Measurements from ENCODE around the gene POLN.

Gene POLN

DNA sequence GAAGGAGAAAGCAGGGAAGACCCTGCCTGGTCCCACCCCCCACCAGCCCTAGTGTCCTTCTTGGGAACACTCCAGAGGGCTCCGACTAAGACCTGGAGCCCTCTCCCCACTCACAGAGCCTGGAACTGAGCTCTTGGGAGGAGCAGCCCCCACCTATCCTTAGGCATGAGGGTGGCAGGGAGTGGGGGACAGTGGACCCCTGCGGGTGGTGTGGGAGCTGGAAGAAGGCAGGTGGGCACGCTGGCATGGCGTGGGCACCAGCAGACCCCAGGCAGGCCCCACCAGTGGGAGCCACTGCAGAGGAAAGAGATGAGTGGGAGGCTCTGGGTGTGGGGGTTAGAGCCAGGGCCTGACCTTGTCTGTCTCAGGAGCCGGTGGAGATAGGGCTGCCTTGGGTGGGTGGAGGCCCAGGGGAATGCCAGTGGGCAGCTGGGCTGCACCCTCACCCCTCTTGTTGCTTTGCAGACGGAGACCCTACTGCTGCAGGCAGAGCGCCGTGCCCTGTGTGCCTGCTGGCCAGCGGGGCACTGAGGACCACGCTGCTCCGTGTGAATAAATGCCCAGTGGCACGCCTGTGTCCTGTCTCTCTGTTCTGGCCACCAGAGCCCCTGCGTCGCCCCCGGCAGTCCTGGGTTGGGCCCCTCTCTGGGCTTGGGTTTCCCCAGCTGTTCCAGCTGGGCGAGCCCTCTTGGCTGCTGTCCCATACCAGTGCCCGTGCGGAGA, 198.4 kb downstream of the POLN start:
- in situ Hi-C loops (cut with MboI; ENCODE audit: low sequenced_read_pairs, unreplicated experiment), result no loop called here
- TF ChIP-seq, protein P1, sequence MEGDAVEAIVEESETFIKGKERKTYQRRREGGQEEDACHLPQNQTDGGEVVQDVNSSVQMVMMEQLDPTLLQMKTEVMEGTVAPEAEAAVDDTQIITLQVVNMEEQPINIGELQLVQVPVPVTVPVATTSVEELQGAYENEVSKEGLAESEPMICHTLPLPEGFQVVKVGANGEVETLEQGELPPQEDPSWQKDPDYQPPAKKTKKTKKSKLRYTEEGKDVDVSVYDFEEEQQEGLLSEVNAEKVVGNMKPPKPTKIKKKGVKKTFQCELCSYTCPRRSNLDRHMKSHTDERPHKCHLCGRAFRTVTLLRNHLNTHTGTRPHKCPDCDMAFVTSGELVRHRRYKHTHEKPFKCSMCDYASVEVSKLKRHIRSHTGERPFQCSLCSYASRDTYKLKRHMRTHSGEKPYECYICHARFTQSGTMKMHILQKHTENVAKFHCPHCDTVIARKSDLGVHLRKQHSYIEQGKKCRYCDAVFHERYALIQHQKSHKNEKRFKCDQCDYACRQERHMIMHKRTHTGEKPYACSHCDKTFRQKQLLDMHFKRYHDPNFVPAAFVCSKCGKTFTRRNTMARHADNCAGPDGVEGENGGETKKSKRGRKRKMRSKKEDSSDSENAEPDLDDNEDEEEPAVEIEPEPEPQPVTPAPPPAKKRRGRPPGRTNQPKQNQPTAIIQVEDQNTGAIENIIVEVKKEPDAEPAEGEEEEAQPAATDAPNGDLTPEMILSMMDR (IDR thresholded peaks at IDR 0.05; ENCODE audit: borderline replicate concordance, control extremely low read depth, extremely low read depth, insufficient read depth, missing control alignments), result no peak

DNA sequence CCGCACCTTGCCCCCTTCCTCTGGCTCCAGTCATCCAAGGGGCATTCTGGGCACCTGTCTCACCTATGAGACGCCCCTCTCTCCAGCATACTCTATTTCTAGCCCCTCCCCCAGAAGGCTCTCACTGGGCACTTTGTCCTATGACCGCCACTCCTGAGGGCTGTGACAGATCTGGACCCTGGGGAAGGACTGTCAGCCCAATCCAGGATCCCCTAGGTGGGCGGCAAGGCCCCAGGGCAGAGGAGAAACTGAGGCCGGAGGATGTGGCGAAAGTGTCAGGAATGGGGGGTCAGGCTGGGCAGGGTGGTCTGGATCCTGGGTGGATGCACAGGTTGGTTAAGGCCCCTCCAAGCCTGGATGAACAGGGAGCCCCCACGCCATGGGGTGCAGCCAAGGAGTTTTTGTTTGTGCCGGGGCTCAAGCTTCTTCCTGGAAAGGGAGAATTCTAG, 198.9 kb downstream of the POLN start:
- DNase-seq (ENCODE audit: low spot score), result no peak
- in situ Hi-C loops (cut with MboI; ENCODE audit: low sequenced_read_pairs, unreplicated experiment), result no loop called here
- TF ChIP-seq, protein P1 (IDR thresholded peaks at IDR 0.05; ENCODE audit: borderline replicate concordance, control extremely low read depth, extremely low read depth, insufficient read depth, missing control alignments), result no peak

More for the DNA sequence above, 198.4 kb downstream of the POLN start:
- DNase-seq (ENCODE audit: low spot score), result peak; percentile 38

DNA sequence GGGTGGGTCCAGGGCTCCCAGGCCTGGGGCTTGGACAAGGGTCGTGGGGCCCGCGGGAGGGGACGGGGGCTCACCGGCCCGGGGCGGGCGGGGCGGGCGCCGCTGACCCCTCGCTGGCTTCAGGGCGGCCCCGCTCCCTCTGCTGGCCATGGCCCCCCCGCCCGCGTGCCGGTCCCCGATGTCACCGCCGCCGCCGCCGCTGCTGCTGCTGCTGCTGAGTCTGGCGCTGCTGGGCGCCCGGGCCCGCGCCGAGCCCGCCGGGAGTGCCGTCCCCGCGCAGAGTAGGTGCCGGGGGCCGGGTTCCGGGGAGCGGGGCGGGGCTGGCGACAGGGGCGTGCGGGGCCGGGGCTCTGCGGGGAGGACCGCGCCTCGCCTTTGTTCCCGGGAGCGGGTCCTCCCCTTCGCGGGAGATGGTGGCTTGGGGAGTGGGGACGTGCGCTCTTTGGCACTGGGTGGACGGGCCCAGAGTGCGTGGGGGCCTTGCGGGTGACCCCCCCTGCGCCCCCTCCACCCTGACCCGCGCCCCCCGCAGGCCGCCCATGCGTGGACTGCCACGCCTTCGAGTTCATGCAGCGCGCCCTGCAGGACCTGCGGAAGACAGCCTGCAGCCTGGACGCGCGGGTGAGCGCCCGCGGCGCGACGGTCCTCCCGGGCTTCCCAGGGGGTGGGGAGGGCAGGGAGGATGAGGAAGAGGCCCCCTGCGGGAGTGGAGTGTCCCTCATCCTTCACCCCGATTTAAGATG, 199.5 kb downstream of the POLN start:
- TF ChIP-seq, protein P1 (IDR thresholded peaks at IDR 0.05; ENCODE audit: borderline replicate concordance, control extremely low read depth, extremely low read depth, insufficient read depth, missing control alignments), result no peak
- DNase-seq (ENCODE audit: low spot score), result peak; percentile 79
- in situ Hi-C loops (cut with MboI; ENCODE audit: low sequenced_read_pairs, unreplicated experiment), result no loop called here

DNA sequence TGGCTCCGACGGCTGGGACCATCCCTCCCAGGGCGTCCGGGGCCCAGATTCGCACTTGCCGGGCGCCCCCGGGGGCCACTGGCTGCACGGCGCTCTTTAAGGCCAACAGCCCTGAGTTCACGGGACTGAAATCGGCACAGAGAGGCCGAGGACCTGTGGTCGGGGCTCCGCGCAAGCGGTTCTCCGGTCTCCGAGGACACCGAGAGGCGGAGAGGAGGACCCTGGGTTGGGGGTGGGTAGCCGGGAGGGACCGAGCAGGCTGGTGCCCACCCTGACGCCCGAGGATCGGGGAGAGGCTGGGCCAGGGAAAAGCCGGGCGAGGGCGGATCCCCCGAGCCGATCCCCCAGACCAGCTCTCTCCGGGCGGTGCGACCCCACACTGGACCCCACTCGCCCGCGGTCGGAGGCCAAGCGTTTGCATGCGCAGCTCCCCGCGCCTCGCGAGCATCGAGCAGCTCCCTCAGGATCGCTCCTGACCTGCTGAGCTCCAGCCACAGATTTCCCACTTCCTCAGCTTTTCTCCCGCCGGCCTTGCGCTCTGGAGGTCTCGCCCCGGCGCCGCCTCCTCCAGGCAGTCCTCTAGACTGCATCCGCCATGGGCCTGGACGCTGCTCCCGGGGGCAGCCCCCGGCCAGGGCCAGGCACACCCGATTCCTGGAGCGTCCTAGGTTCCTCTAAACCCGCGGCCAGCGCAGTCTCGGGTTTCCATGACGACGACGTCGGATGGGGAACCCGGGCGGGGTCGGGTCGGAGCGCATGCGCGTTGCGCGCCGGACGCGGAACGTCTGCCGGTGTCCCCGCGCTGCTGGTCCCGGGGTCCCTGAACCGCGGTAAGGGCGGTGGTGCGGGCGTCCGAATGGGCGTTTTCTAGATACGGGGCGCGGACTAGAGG, 200.4 kb downstream of the POLN start:
- in situ Hi-C loops (cut with MboI; ENCODE audit: low sequenced_read_pairs, unreplicated experiment), result no loop called here
- TF ChIP-seq, protein P1 (IDR thresholded peaks at IDR 0.05; ENCODE audit: borderline replicate concordance, control extremely low read depth, extremely low read depth, insufficient read depth, missing control alignments), result no peak
- peak; percentile 97 for DNase-seq (ENCODE audit: low spot score)

DNA sequence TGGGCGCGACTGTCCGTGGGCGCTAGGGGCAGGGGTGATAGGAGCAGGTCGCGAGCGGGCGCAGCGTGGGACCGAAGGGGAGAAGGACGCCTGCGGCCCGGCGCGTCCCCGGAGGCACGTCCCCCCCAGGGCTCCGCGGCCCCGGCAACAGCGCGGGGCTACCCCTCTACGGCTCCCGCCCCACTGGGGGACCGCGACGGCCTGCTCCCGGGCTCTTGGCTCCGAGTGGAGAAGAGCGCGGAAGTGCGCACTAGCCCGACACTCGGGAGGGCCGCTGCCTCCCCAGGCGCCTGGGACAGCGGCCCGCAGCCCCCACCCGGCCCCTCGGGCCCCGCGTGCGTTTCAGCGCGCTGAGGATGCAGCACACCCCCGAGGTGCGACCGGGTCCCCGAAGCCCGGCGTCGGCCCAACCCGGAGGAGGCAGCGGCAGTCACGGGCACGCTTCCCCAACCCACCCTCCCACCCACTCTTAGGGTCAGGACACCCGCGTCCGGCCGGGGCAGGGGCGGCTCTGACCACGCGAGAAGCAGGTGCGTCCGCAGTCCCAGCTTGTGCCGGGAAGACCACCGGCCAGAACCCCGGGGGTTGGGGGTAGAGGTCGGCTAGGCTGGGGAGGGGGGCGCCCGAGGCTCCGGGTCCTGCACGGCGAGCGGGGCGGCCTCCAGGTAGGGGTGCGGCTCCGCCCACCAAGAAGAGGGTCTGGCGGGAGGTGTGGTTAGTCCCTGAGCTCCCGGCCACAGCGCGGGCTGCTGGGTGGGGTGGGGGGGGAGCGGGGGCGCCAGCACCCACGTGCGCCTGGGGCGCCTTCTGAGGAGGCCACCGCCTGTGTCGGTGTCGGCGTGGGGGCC, 201.3 kb downstream of the POLN start:
- DNase-seq (ENCODE audit: low spot score), result no peak
- in situ Hi-C loops (cut with MboI; ENCODE audit: low sequenced_read_pairs, unreplicated experiment), result no loop called here
- TF ChIP-seq, protein P1 (IDR thresholded peaks at IDR 0.05; ENCODE audit: borderline replicate concordance, control extremely low read depth, extremely low read depth, insufficient read depth, missing control alignments), result no peak

Measured in GM13976 (cell line).